Measurements from ENCODE around the gene ADCY7. TPM values are rescaled to one million over a fixed set of nuclear protein-coding genes. Genes with fewer than 3 reads are reported as not detected.

The ADCY7 gene
- total RNA-seq, 6 experiments from 2014 or later, result 32.7 to 48.1 (median 41.9) TPM

DNA sequence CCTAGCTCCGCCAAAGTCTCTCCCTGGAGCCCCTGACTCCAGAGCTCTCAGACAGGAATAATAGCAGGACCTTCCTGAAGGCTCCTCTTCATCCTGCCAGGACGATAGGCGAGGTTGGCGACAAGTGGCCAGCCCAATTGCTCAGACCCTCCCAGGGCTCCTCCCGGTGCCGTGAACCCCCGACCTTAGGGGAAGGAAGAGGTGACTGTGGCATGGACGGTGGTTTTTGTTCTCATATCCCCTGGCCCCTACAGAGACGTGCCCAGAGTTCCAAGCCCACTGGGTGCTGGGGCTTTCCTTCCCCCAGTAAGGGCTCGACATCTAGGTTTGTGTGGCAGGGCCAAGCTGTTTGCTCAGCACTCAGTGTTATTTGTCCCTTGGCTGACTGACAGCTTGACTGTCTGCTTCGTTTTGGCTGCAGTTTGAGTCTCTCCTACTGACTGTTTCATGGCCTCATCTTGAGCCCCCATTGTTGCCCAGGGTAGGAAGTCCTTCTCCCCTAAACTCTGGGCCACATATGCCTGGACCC, 4.6 kb upstream of the ADCY7 start:
- H3K4me3 Mint-ChIP-seq, result no peak overlapping the region
- peaks cover 48% of the 10 kb centered on the region for H3K4me1 Mint-ChIP-seq (ENCODE audit: low read depth)
- no peak for DNase-seq
- H3K9me3 Mint-ChIP-seq, result no peaks in the 10 kb centered on the region
- H3K36me3 Mint-ChIP-seq (ENCODE audit: low read depth), result peaks cover 14% of the 10 kb centered on the region
- peaks cover 2% of the 10 kb centered on the region; the same call in 1 of the 2 replicates for H3K27me3 Mint-ChIP-seq (ENCODE audit: insufficient read depth)
- TF ChIP-seq, protein P1, sequence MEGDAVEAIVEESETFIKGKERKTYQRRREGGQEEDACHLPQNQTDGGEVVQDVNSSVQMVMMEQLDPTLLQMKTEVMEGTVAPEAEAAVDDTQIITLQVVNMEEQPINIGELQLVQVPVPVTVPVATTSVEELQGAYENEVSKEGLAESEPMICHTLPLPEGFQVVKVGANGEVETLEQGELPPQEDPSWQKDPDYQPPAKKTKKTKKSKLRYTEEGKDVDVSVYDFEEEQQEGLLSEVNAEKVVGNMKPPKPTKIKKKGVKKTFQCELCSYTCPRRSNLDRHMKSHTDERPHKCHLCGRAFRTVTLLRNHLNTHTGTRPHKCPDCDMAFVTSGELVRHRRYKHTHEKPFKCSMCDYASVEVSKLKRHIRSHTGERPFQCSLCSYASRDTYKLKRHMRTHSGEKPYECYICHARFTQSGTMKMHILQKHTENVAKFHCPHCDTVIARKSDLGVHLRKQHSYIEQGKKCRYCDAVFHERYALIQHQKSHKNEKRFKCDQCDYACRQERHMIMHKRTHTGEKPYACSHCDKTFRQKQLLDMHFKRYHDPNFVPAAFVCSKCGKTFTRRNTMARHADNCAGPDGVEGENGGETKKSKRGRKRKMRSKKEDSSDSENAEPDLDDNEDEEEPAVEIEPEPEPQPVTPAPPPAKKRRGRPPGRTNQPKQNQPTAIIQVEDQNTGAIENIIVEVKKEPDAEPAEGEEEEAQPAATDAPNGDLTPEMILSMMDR (IDR thresholded peaks at IDR 0.05), result no peak
- H3K27ac Mint-ChIP-seq, result no peak overlapping the region

DNA sequence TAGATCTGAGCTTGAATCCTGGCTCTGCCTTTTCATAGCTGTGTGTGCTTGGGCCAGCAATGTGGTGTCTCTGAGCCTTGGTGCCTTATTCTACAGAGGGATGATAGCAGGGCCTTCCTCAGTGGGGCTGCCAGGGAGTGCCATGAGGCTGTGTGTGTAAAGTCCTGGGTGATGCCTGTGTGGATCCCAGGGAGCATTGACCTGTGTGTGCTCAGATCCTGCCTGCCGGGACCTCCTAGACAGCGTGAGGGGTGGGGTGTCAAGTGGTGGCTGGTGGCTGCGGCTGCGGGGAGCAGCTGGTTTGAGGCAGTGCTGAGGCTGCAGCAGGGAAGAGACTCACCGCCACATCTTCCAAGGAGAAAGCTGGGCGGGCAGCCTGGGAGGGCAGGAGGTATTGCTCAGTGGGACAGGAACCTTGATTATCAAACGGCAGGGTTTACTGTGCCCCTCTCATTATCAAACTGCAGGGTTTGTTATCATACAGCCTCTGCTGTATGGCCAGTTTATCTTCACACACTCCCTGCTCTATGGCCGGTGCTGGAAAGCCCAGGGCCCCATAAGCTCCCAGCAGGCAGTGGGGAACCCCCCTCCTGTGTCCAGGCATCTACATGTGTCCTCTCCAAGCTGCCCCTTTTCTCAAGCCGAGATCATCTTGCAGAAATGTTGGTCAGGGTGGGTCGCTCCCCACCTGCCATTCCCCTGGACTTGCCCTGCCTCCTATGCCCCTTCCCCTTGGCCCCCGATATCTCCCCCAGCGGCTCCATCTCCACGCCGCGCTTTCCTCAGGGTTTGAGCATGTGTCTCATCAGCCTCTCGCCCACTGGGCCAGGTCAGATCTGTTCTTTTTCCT, 3.1 kb upstream of the ADCY7 start:
- peaks cover 14% of the 10 kb centered on the region for H3K36me3 Mint-ChIP-seq (ENCODE audit: low read depth)
- DNase-seq, result no peak
- H3K4me3 Mint-ChIP-seq, result no peak overlapping the region
- H3K27me3 Mint-ChIP-seq (ENCODE audit: insufficient read depth), result peaks cover 5% of the 10 kb centered on the region; the same call in 1 of the 2 replicates
- TF ChIP-seq, protein P1 (IDR thresholded peaks at IDR 0.05), result no peak
- peaks cover 59% of the 10 kb centered on the region for H3K4me1 Mint-ChIP-seq (ENCODE audit: low read depth)
- H3K27ac Mint-ChIP-seq, result no peak overlapping the region
- H3K9me3 Mint-ChIP-seq, result no peaks in the 10 kb centered on the region

DNA sequence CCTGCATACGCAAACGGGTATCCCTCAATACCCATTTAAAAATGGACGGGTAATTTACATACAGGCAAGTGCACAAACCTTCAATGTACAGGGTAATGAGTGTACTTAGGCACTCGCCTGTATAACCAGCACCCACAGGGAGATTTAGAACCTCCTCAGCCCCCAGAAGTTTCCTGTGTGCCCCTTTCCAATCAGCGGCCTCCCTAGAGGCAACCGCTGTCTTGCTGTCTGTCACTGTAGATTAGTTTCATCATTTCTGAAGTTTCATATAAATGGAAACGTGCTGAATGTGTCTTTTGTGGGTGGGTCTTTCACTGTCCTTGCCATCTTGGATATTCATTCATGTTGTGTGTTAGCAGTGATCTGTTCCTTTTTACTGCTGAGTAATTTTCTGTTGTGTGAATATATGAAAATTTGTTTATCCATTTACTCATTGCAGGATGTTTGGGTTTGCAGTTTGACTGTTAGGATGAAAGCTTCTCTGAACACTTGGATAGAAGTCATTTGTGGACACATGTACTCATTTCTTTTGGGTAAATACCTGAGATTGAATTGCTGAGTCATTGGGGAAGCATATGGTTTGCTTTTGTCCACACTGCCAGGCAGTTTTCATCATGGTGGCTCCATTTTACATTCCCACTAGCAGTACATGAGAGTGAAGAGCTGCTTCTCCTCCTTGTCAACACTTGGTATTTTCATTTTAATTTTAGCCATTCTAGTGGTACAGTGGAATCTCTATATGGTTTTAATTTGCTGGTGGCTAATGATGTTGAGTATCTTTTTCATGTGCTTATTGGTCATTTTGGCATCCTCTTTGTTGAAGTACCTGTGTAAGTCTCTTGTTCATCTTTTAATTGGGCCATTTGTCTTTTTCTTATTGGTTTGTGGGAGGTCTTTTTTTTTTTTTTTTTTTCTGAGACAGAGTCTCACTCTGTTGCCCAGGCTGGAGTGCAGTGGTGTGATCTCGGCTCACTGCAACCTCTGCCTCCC, 2.1 kb upstream of the ADCY7 start:
- peaks cover 52% of the 10 kb centered on the region for H3K4me1 Mint-ChIP-seq (ENCODE audit: low read depth)
- TF ChIP-seq, protein P1 (IDR thresholded peaks at IDR 0.05), result no peak
- H3K27ac Mint-ChIP-seq, result peak overlapping the region; percentile 47
- peaks cover 14% of the 10 kb centered on the region for H3K36me3 Mint-ChIP-seq (ENCODE audit: low read depth)
- no peak overlapping the region for H3K4me3 Mint-ChIP-seq
- no peaks in the 10 kb centered on the region for H3K9me3 Mint-ChIP-seq
- peaks cover 5% of the 10 kb centered on the region; the same call in 1 of the 2 replicates for H3K27me3 Mint-ChIP-seq (ENCODE audit: insufficient read depth)
- DNase-seq, result no peak

- no peaks in the 10 kb centered on the region for H3K9me3 Mint-ChIP-seq
- H3K36me3 Mint-ChIP-seq (ENCODE audit: low read depth), result peaks cover 4% of the 10 kb centered on the region
- H3K27me3 Mint-ChIP-seq (ENCODE audit: insufficient read depth), result peaks cover 5% of the 10 kb centered on the region; the same call in 1 of the 2 replicates
- TF ChIP-seq, protein P1 (IDR thresholded peaks at IDR 0.05), result peak; percentile 56
- peaks cover 42% of the 10 kb centered on the region for H3K4me1 Mint-ChIP-seq (ENCODE audit: low read depth)
- peak overlapping the region; percentile 16; the same call in 1 of the 2 replicates for H3K4me3 Mint-ChIP-seq
- peak; percentile 13 for DNase-seq
- H3K27ac Mint-ChIP-seq, result peak overlapping the region; percentile 78
These were observed 1.1 kb upstream of the ADCY7 start for GRCh38 chr16:50265260-50265659.

GRCh38 chr16:50265716-50266336, 525 bp upstream of the ADCY7 start:
- Mint-ChIP-seq H3K27ac (peak overlapping the region; percentile 94), H3K27me3 (ENCODE audit: insufficient read depth) (peaks cover 5% of the 10 kb centered on the region; the same call in 1 of the 2 replicates), H3K36me3 (ENCODE audit: low read depth) (no peaks in the 10 kb centered on the region), H3K4me3 (peak overlapping the region; percentile 90), H3K9me3 (no peaks in the 10 kb centered on the region), H3K4me1 (ENCODE audit: low read depth) (peaks cover 42% of the 10 kb centered on the region)
- no peak for DNase-seq
- TF ChIP-seq, protein P1 (IDR thresholded peaks at IDR 0.05), result no peak

Data from HFFc6 (cell line).